HG02973 (cell line): ENCODE data around the gene ZNF324.

ENCODE experiments used
- ATAC-seq: cut with Tn5 transposase; IDR thresholded peaks from one replicate; pipeline ENCODE4 v1.9.1; 2021; ENCODE audit warnings: moderate library complexity; ENCODE audit not compliant: unreplicated experiment

Gene ZNF324

GRCh38 chr19:58520257-58520599, 53.3 kb downstream of the ZNF324 start:
- no peak for ATAC-seq

GRCh38 chr19:58521651-58522050, 54.8 kb downstream of the ZNF324 start:
- no peak for ATAC-seq

GRCh38 chr19:58522709-58523108, 55.8 kb downstream of the ZNF324 start:
- ATAC-seq = no peak
